HG02938 (cell line): Measurements from ENCODE around the gene ALPL.

Source experiments
- ATAC-seq: cut with Tn5 transposase; IDR thresholded peaks from one replicate; pipeline ENCODE4 v1.9.1; 2021; ENCODE audit warnings: mild to moderate bottlenecking, moderate library complexity; ENCODE audit not compliant: unreplicated experiment

Gene ALPL

GRCh38 chr1:21526441-21526840, 17.2 kb downstream of the ALPL start:
- ATAC-seq, result no peak

- no peak for ATAC-seq
Measured at GRCh38 chr1:21530368-21531016, 21.3 kb downstream of the ALPL start.

GRCh38 chr1:21531241-21531640, 22.0 kb downstream of the ALPL start:
- ATAC-seq, result no peak

GRCh38 chr1:21532496-21532895, 23.3 kb downstream of the ALPL start:
- no peak for ATAC-seq

GRCh38 chr1:21532992-21533534, 23.8 kb downstream of the ALPL start:
- ATAC-seq, result no peak

- no peak for ATAC-seq
Measured at GRCh38 chr1:21534146-21534545, 24.9 kb downstream of the ALPL start.

GRCh38 chr1:21534674-21535378, 25.6 kb downstream of the ALPL start:
- ATAC-seq, result no peak

- no peak for ATAC-seq
Measured at GRCh38 chr1:21536218-21536617, 27.0 kb downstream of the ALPL start.

- ATAC-seq, result no peak
Measured at GRCh38 chr1:21537511-21537931, 28.3 kb downstream of the ALPL start.

- ATAC-seq, result no peak
Measured at GRCh38 chr1:21537932-21538630, 28.9 kb downstream of the ALPL start.

GRCh38 chr1:21539933-21540332, 30.7 kb downstream of the ALPL start:
- ATAC-seq, result no peak

- ATAC-seq, result no peak
Measured at GRCh38 chr1:21541329-21541728, 32.1 kb downstream of the ALPL start.

- no peak for ATAC-seq
Measured at GRCh38 chr1:21541835-21542234, 32.6 kb downstream of the ALPL start.

- ATAC-seq, result no peak
Measured at GRCh38 chr1:21543598-21543997, 34.4 kb downstream of the ALPL start.

- ATAC-seq, result no peak
Measured at GRCh38 chr1:21544095-21544494, 34.9 kb downstream of the ALPL start.

GRCh38 chr1:21546122-21546825, 37.1 kb downstream of the ALPL start:
- no peak for ATAC-seq

- no peak for ATAC-seq
Measured at GRCh38 chr1:21547876-21548275, 38.7 kb downstream of the ALPL start.

GRCh38 chr1:21550097-21550496, 40.9 kb downstream of the ALPL start:
- ATAC-seq, result no peak

- ATAC-seq, result no peak
Measured at GRCh38 chr1:21550866-21551475, 41.7 kb downstream of the ALPL start.

GRCh38 chr1:21552715-21553114, 43.5 kb downstream of the ALPL start:
- ATAC-seq, result no peak
